GM13976 (cell line): ENCODE results near the gene TYROBP.
A peak's percentile ranks its signal among the peaks of the same experiment; 100 is the strongest.

Experiments used
- DNase-seq: peaks from one replicate; pipeline ENCODE4 v3.0.0; 2012; ENCODE audit warnings: low spot score
- CTCF ChIP-seq: IDR thresholded peaks from 2 replicates; pipeline ENCODE4 v1.5.1; 2012; ENCODE audit warnings: borderline replicate concordance, mild to moderate bottlenecking; ENCODE audit not compliant: insufficient read depth; ENCODE audit errors: extremely low read depth, missing control alignments, control extremely low read depth
- in situ Hi-C: fragments of 300-500 bp; cut with MboI; formaldehyde crosslinking; loops from one replicate; pipeline ENCODE4 v1.12.0; 2022; ENCODE audit warnings: low sequenced_read_pairs, mixed read lengths, inconsistent platforms; ENCODE audit not compliant: unreplicated experiment

TYROBP gene

GRCh38 chr19:35931161-35931873, 23.2 kb upstream of the TYROBP start:
- peak; percentile 99 for TF ChIP-seq CTCF
- peak; percentile 99 for DNase-seq
- in situ Hi-C loops = loop anchor here (10.0 kb wide), 1 partner anchor 47 kb away; no protein-coding TSS in a partner anchor

- TF ChIP-seq CTCF = no peak
- in situ Hi-C loops = loop anchor here (10.0 kb wide), 2 partner anchors 45 to 225 kb away; partner anchors contain the start of gene ZBTB32
- DNase-seq = no peak
Measured at GRCh38 chr19:35929876-35930275, 21.8 kb upstream of the TYROBP start.

GRCh38 chr19:35928507-35928906, 20.4 kb upstream of the TYROBP start:
- in situ Hi-C loops = loop anchor here (10.0 kb wide), 1 partner anchor 224 kb away; the partner anchor contains the start of gene ZBTB32
- no peak for DNase-seq
- no peak for TF ChIP-seq CTCF

GRCh38 chr19:35925501-35925900, 17.4 kb upstream of the TYROBP start:
- in situ Hi-C loops = loop anchor here (10.0 kb wide), 1 partner anchor 221 kb away; the partner anchor contains the start of gene ZBTB32
- no peak for DNase-seq
- no peak for TF ChIP-seq CTCF

- in situ Hi-C loops = loop anchor here (10.0 kb wide), 1 partner anchor 216 kb away; the partner anchor contains the start of gene ZBTB32
- no peak for DNase-seq
- TF ChIP-seq CTCF = no peak
Measured at GRCh38 chr19:35921012-35921411, 12.9 kb upstream of the TYROBP start.

- DNase-seq = no peak
- in situ Hi-C loops = no loop called here
- no peak for TF ChIP-seq CTCF
Measured at GRCh38 chr19:35919306-35919705, 11.2 kb upstream of the TYROBP start.
